Epithelial cell of prostate (primary cell): ENCODE data around the gene BAG3.
A peak's percentile ranks its signal among the peaks of the same experiment; 100 is the strongest.

Experiments used
- DNase-seq: peaks from one replicate; pipeline ENCODE4 v3.0.0-alpha.2; 2011; ENCODE audit warnings: low read depth, low spot score
- H3K27ac ChIP-seq: fragments of 450-650 bp; 2 replicates; pipeline ENCODE4 v1.5.1; 2017; ENCODE audit warnings: mild to moderate bottlenecking

The BAG3 gene

DNA sequence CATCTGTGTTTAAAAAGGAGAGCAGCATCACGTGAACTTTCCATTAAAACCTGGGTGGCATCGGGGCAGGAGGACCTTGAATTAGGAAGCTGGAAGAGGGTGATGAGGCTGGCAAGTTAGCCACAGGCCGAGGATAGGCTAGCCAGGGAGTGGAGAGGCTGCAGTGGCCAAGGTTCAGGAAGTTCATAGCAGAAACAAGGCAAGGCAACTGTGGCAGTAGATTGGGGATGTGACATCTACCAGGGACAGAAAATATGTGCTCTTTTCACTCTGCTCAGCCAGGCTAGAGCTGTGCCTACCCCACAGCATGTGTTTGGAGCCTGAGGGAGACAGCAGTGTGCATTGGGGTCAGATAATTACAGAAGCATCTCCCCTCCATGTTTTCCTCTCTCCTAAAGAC, 72.4 kb downstream of the BAG3 start:
- DNase-seq, result no peak
- H3K27ac ChIP-seq, result no peak overlapping the region

GRCh38 chr10:119724593-119725516, 73.7 kb downstream of the BAG3 start:
- peak overlapping the region; percentile 69 for H3K27ac ChIP-seq
- no peak for DNase-seq

- H3K27ac ChIP-seq, result peak overlapping the region; percentile 69
- no peak for DNase-seq
These were observed 74.3 kb downstream of the BAG3 start for GRCh38 chr10:119725517-119725827.

DNA sequence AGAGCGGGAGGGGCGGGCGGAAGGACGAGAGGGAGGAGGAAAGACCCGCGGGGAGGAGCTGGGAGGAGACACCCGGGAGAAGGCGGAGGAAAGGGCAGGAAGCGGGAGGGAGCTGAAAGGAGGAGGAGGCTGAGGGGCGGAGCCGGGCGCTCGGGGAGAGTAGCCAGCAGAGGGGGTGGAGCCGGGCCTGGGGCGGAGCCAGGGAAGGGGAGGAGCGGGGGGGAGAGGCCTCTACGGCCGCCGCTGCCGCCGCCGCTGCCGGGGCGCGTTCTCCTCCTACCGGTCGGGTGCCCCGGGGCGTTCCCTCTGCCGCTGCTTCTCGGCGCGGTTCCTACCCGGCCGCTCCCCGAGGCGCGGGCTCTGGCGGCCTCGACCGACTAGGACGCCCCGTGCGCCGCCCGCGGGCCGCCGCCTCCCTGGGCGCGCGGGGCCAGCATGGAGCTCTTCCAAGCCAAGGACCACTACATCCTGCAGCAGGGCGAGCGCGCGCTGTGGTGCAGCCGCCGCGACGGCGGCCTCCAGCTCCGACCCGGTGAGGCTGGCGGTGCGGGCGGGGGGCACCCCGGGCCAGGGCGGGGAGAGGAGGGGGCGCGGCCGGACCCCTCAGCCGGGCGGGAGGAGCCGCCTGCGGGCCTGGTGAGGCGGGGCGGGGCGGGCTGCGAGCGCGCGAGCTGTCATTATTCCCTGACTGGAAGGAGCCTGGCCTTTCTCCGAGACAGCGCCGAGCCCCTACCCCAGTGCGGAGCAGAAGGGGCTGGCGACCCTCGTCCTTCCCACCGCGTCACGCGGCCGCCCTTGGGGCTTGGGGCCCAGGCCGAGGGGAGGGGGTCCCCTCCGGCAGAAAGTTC, 74.9 kb downstream of the BAG3 start, which contains the start of gene INPP5F:
TSS of gene INPP5F (plus strand) at position 223 of the 848 bp plus-strand sequence. CDS start at position 436, 213 bp downstream.
- peak within 1 kb of the TSS; percentile 69 for H3K27ac ChIP-seq
- peak; percentile 83 for DNase-seq

- no peak for DNase-seq
- H3K27ac ChIP-seq, result peak overlapping the region; percentile 69
These were observed 75.6 kb downstream of the BAG3 start for GRCh38 chr10:119726676-119727261.
